Loucy (cell line): Measurements from ENCODE around the gene SLC22A1.

Experiments
- H2AFZ ChIP-seq: fragments of 200-600 bp; sonication (generic); 2 replicates; pipeline ENCODE4 v1.6.0; 2016; ENCODE audit warnings: antibody characterized with exemption, mild to moderate bottlenecking, low read length, moderate library complexity
- H3F3A ChIP-seq: fragments of 200-600 bp; 2 replicates; pipeline ENCODE4 v1.6.0; 2016; ENCODE audit warnings: antibody characterized with exemption, low read depth, mild to moderate bottlenecking
- H3K27me3 ChIP-seq: fragments of 200-600 bp; sonication (generic); 2 replicates; pipeline ENCODE4 v1.6.1; 2014; ENCODE audit warnings: low read length, mild to moderate bottlenecking; ENCODE audit not compliant: insufficient read depth, poor library complexity, severe bottlenecking
- H3K36me3 ChIP-seq: fragments of 200-600 bp; sonication (generic); 2 replicates; pipeline ENCODE4 v1.6.1; 2016; ENCODE audit warnings: low read length; ENCODE audit not compliant: insufficient read depth
- H3K4me1 ChIP-seq: fragments of 200-600 bp; sonication (generic); 2 replicates; pipeline ENCODE4 v1.5.1; 2014; ENCODE audit warnings: low read length, mild to moderate bottlenecking; ENCODE audit not compliant: insufficient read depth, poor library complexity, severe bottlenecking
- H3K4me2 ChIP-seq: fragments of 200-600 bp; sonication (generic); 2 replicates; pipeline ENCODE4 v1.6.0; 2014; ENCODE audit warnings: antibody characterized with exemption, low read length, low read depth, mild to moderate bottlenecking; ENCODE audit not compliant: poor library complexity, severe bottlenecking
- H3K4me3 ChIP-seq: fragments of 200-600 bp; sonication (generic); 2 replicates; pipeline ENCODE4 v1.5.1; 2014; ENCODE audit warnings: low read length, mild to moderate bottlenecking, mixed read lengths; ENCODE audit not compliant: poor library complexity, severe bottlenecking
- H3K79me2 ChIP-seq: fragments of 200-600 bp; sonication (generic); 2 replicates; pipeline ENCODE4 v1.6.1; 2014; ENCODE audit warnings: low read length; ENCODE audit not compliant: insufficient read depth
- H3K9ac ChIP-seq: fragments of 200-600 bp; sonication (generic); 2 replicates; pipeline ENCODE4 v1.6.0; 2014; ENCODE audit warnings: mild to moderate bottlenecking, low read depth, low read length, moderate library complexity; ENCODE audit not compliant: poor library complexity, severe bottlenecking
- H3K9me2 ChIP-seq: fragments of 200-600 bp; sonication (generic); replicated peaks from 2 replicates; pipeline ENCODE4 v1.6.1; 2016; ENCODE audit warnings: low read depth, low read length, mixed read lengths
- H3K9me3 ChIP-seq: fragments of 200-600 bp; sonication (generic); 2 replicates; pipeline ENCODE4 v1.6.1; 2014; ENCODE audit warnings: mild to moderate bottlenecking, antibody characterized with exemption, low read length, low read depth; ENCODE audit not compliant: insufficient read depth
- H4K20me1 ChIP-seq: fragments of 200-600 bp; sonication (generic); 2 replicates; pipeline ENCODE4 v1.6.0; 2014; ENCODE audit warnings: antibody characterized with exemption, low read length, mild to moderate bottlenecking; ENCODE audit not compliant: insufficient read depth, poor library complexity, severe bottlenecking
- CTCF ChIP-seq: fragments of 200-600 bp; sonication (generic); conservative IDR thresholded peaks from 2 replicates; pipeline ENCODE4 v1.5.1; 2014; ENCODE audit warnings: mild to moderate bottlenecking, antibody characterized with exemption, low read length
- EZH2phosphoT487 ChIP-seq: fragments of 200-600 bp; IDR thresholded peaks from 2 replicates; pipeline ENCODE4 v1.6.1; 2018; ENCODE audit warnings: antibody characterized with exemption, mild to moderate bottlenecking, moderate library complexity, borderline replicate concordance

Gene SLC22A1

GRCh38 chr6:160092602-160093001, 29.0 kb upstream of the SLC22A1 start:
- H3K4me1 ChIP-seq = no peaks in the 10 kb centered on the region
- no peaks in the 10 kb centered on the region for H3K27me3 ChIP-seq
- no peaks in the 10 kb centered on the region for H3K9me3 ChIP-seq
- H3K36me3 ChIP-seq = peaks cover 39% of the 10 kb centered on the region; the same call in 1 of the 2 replicates
- no peaks in the 10 kb centered on the region for H4K20me1 ChIP-seq
- no peaks in the 10 kb centered on the region for H3F3A ChIP-seq
- no peaks in the 10 kb centered on the region for H3K79me2 ChIP-seq
- no peak overlapping the region for H2AFZ ChIP-seq
- TF ChIP-seq CTCF = no peak
- TF ChIP-seq EZH2phosphoT487 = no peak
- H3K4me2 ChIP-seq = no peak overlapping the region
- H3K9me2 ChIP-seq = no peaks in the 10 kb centered on the region
- no peak overlapping the region for H3K4me3 ChIP-seq
- no peak overlapping the region for H3K9ac ChIP-seq

GRCh38 chr6:160093061-160093460, 28.6 kb upstream of the SLC22A1 start:
- peaks cover 39% of the 10 kb centered on the region; the same call in 1 of the 2 replicates for H3K36me3 ChIP-seq
- H3K9me2 ChIP-seq = no peaks in the 10 kb centered on the region
- H3K27me3 ChIP-seq = no peaks in the 10 kb centered on the region
- H3K4me2 ChIP-seq = no peak overlapping the region
- H3F3A ChIP-seq = no peaks in the 10 kb centered on the region
- H3K79me2 ChIP-seq = no peaks in the 10 kb centered on the region
- no peak overlapping the region for H3K9ac ChIP-seq
- no peak for TF ChIP-seq EZH2phosphoT487
- TF ChIP-seq CTCF = no peak
- no peaks in the 10 kb centered on the region for H3K4me1 ChIP-seq
- no peak overlapping the region for H2AFZ ChIP-seq
- no peak overlapping the region for H3K4me3 ChIP-seq
- H4K20me1 ChIP-seq = no peaks in the 10 kb centered on the region
- no peaks in the 10 kb centered on the region for H3K9me3 ChIP-seq

- Histone ChIP-seq H3K4me1 (no peaks in the 10 kb centered on the region), H4K20me1 (no peaks in the 10 kb centered on the region), H3K4me2 (no peak overlapping the region), H3K9me3 (no peaks in the 10 kb centered on the region), H3K27me3 (no peaks in the 10 kb centered on the region), H3K9ac (no peak overlapping the region), H3F3A (no peaks in the 10 kb centered on the region), H3K36me3 (peaks cover 36% of the 10 kb centered on the region; the same call in 1 of the 2 replicates), H3K4me3 (no peak overlapping the region), H3K9me2 (no peaks in the 10 kb centered on the region), H2AFZ (no peak overlapping the region), H3K79me2 (no peaks in the 10 kb centered on the region)
- TF ChIP-seq EZH2phosphoT487 = no peak
Measured at GRCh38 chr6:160093946-160094345, 27.7 kb upstream of the SLC22A1 start.

- H3F3A ChIP-seq = no peaks in the 10 kb centered on the region
- no peak overlapping the region for H2AFZ ChIP-seq
- no peaks in the 10 kb centered on the region for H4K20me1 ChIP-seq
- H3K4me2 ChIP-seq = no peak overlapping the region
- H3K36me3 ChIP-seq = peaks cover 26% of the 10 kb centered on the region; the same call in 1 of the 2 replicates
- H3K9me2 ChIP-seq = no peaks in the 10 kb centered on the region
- no peak for TF ChIP-seq CTCF
- TF ChIP-seq EZH2phosphoT487 = no peak
- no peak overlapping the region for H3K4me3 ChIP-seq
- H3K9ac ChIP-seq = no peak overlapping the region
- no peaks in the 10 kb centered on the region for H3K79me2 ChIP-seq
- H3K9me3 ChIP-seq = no peaks in the 10 kb centered on the region
- H3K4me1 ChIP-seq = no peaks in the 10 kb centered on the region
- H3K27me3 ChIP-seq = no peaks in the 10 kb centered on the region
Measured at GRCh38 chr6:160095146-160095845, 26.3 kb upstream of the SLC22A1 start.
